ENCODE results near the gene KIFC3.
"Not testable (repeated sequence)": the region's sequence is repeated elsewhere in the genome, so short reads cannot be mapped to it uniquely, and the experiment has no call there.

Gene KIFC3

DNA sequence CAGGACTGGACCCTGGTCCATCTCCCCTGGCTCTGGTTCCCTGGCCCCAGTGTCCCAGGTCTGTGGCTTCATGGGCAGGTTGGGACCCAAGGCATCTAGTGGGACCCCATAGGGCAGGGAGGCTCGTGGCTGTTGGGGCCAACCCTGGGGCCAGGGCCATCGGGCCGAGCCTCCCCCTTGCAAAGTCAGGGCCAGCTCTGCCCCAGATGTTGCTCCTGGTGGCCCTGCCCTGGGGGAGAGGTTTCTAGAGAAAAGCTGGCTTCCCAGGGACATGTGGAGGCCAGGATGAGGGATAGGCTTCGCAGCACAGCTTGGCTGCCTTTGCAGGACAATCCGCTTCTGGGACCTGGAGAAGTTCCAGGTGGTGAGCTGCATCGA lies 50.1 kb downstream of the KIFC3 start:
- H3K36me3 Mint-ChIP-seq: peaks cover 28% of the 10 kb centered on the region
- no peak overlapping the region for H3K4me3 Mint-ChIP-seq
- H3K27me3 Mint-ChIP-seq: no peaks in the 10 kb centered on the region
- no peak for ATAC-seq
- H3K4me1 Mint-ChIP-seq: no peaks in the 10 kb centered on the region
- H3K9me3 Mint-ChIP-seq: no peaks in the 10 kb centered on the region
- H3K27ac Mint-ChIP-seq: no peak overlapping the region

DNA sequence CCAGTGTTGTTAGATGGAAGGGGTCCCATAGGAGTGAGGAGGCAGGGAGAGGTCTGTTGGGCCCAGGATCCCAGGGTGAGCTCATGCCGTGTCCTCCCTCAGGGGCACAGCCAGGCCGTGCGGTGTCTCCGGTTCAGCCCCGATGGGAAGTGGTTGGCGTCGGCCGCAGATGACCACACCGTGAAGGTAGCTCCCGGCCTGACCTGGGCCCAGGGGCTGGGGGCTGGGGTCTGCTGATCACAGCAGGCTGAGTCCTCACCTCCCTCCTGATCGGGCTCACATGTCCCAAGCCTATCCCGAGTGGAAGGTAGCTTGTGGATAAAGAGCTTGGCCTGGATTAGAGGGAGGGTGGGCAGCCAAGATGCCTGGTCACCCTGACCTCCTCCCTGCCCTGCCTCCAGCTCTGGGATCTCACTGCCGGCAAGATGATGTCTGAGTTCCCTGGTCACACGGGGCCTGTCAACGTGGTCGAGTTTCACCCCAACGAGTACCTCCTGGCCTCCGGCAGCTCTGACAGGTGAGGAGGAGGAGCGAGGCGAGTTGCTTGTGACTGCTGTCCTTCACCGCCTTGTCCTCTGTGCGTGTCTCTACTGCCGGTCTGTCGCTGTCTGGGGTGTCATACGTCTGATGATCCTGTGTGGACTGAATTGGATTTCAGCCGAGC lies 50.6 kb downstream of the KIFC3 start:
- no peak for ATAC-seq
- Mint-ChIP-seq H3K9me3 (no peaks in the 10 kb centered on the region), H3K4me1 (no peaks in the 10 kb centered on the region), H3K27ac (no peak overlapping the region), H3K27me3 (no peaks in the 10 kb centered on the region), H3K36me3 (peaks cover 32% of the 10 kb centered on the region), H3K4me3 (no peak overlapping the region)

DNA sequence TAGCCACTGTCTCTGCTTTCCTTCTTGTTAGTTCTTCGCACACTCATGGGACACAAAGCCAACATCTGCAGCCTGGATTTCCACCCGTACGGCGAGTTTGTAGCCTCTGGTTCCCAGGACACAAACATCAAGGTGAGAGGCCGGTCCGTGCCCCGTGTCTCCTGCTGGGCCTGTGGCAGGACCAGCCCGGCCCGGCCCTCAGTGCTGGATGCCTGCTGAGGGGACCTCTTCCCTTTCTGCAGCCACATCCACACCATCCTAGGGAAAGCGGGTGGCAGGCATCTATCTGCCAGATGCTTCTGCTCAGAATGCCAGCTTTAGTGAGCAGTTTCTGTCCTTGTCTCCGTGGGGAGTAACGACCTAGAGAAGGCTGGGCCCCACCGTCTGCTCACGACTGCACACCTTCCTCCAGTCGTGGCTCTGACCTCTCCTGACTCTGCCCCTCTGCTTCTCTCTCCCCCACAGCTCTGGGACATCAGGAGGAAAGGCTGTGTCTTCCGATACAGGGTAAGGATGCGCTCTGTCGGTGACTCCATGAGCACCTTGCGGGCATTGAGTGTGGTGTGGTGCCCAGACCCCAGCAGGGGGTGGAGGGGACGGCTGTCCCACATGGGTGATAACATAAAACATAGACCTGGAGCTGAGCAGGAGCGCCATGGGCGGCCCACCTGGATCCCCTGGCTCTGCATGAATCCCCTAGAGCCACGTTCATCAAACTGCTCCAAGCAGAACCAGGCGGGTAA lies 51.3 kb downstream of the KIFC3 start:
- H3K4me3 Mint-ChIP-seq: no peak overlapping the region
- H3K4me1 Mint-ChIP-seq: no peaks in the 10 kb centered on the region
- no peaks in the 10 kb centered on the region for H3K27me3 Mint-ChIP-seq
- H3K36me3 Mint-ChIP-seq: peaks cover 32% of the 10 kb centered on the region
- no peak for ATAC-seq
- H3K9me3 Mint-ChIP-seq: no peaks in the 10 kb centered on the region
- no peak overlapping the region for H3K27ac Mint-ChIP-seq

DNA sequence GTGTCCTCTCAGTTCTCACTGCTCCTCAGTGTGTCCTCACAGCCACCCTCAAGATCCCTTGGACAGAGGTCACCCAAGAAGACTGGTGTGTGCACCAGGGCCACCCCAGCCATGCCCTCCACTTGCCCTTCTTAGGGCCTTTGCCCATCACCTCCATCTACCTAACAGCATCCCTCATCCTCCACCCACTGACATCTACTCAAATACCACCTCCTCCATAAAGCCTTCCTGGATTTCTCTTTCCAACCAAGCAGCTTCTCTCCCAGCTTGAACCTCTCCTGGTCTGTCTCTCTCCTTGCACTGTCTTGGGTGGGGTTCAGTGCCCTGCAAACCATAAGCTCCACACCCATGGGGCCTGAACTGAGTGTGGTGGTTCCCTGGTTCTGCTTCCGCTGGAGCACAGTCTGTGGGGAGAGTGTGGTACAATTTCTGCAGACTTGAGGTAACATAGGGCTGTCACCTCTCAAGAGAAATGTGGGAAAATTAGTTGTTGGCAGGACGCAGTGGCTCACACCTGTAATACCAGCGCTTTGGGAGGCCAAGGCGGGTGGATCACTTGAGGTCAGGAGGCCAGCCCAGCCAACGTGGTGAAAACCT lies 52.3 kb downstream of the KIFC3 start:
- H3K27me3 Mint-ChIP-seq: no peaks in the 10 kb centered on the region
- peaks cover 29% of the 10 kb centered on the region for H3K36me3 Mint-ChIP-seq
- ATAC-seq: no peak
- no peaks in the 10 kb centered on the region for H3K9me3 Mint-ChIP-seq
- H3K27ac Mint-ChIP-seq: no peak overlapping the region
- H3K4me1 Mint-ChIP-seq: no peaks in the 10 kb centered on the region
- H3K4me3 Mint-ChIP-seq: no peak overlapping the region

DNA sequence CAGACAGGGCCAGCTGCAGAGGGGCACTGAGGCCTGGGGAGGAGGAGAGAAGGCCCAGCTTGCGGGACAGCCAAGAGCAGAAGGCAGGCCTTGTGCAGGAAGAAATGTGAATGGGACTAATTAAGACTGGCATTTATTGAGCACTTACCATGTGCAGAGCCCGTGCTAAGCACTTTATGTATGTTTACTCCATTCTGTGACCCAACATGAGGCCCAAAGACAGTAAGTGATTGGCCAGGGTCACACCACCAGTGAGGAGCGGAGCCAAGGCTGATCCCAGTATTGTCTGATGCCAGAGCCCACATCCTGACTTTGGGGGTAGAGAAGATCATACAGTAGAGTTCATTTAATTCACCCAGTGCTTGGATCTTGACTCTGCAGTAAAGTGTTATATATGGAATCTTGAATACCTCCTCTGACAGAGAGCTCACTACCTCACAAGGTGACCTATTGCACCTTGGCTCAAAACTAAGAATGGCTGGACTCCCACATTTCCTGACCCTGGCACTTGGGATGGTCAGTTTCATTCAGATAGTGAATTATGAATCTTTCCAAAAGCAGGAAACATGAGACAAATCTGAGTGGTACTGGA lies 53.1 kb downstream of the KIFC3 start:
- H3K27me3 Mint-ChIP-seq: no peaks in the 10 kb centered on the region
- H3K27ac Mint-ChIP-seq: no peak overlapping the region
- no peak overlapping the region for H3K4me3 Mint-ChIP-seq
- peaks cover 26% of the 10 kb centered on the region for H3K36me3 Mint-ChIP-seq
- H3K9me3 Mint-ChIP-seq: no peaks in the 10 kb centered on the region
- H3K4me1 Mint-ChIP-seq: no peaks in the 10 kb centered on the region
- ATAC-seq: no peak

DNA sequence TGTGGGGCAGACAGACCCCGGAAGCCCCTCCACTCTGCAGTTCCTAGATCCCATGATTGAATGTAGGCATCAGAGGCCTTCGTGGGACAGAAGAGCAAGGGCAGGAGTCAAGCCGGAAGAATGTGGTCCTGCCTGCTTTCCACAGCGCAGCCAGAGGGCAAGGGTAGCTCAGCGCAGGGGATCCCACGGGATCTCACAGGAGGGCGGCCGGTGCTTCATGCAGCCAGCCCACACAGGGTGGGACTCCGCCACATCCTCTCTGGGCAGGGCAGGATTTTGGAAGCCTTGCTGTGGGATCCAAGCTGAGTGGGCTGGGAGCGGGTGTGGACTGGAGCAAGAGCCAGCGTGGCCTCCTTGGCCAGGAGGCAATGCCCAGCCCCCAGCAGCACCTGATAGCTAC lies 53.7 kb downstream of the KIFC3 start:
- Mint-ChIP-seq H3K4me1 (no peaks in the 10 kb centered on the region), H3K9me3 (no peaks in the 10 kb centered on the region), H3K27me3 (no peaks in the 10 kb centered on the region)

DNA sequence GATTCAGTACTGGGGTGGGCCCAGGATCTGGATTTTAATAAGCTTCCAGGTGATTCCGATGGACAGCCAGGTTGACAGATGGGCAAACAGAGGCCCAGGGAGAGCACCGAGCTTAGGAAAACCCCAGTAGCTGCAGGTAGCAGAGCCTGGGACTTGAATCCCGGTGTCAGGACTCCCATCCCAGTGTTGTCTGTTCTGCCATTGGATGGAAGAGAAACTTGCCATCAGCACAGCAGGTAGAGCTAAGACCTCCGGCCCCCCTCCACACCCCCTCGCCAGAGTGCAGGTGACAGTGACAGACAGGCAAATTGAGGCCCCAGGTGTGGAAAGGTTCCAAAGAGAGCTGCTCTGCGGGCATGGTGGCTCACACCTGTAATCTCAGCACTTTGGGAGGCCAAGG lies 54.3 kb downstream of the KIFC3 start:
- H3K9me3 Mint-ChIP-seq: no peaks in the 10 kb centered on the region
- no peak overlapping the region for H3K27ac Mint-ChIP-seq
- no peak for ATAC-seq
- H3K36me3 Mint-ChIP-seq: peaks cover 23% of the 10 kb centered on the region
- H3K4me3 Mint-ChIP-seq: no peak overlapping the region
- no peaks in the 10 kb centered on the region for H3K27me3 Mint-ChIP-seq
- H3K4me1 Mint-ChIP-seq: no peaks in the 10 kb centered on the region

More for the DNA sequence above, 53.7 kb downstream of the KIFC3 start:
- ATAC-seq: no peak
- H3K27ac Mint-ChIP-seq: no peak overlapping the region
- H3K4me3 Mint-ChIP-seq: no peak overlapping the region
- H3K36me3 Mint-ChIP-seq: peaks cover 23% of the 10 kb centered on the region

DNA sequence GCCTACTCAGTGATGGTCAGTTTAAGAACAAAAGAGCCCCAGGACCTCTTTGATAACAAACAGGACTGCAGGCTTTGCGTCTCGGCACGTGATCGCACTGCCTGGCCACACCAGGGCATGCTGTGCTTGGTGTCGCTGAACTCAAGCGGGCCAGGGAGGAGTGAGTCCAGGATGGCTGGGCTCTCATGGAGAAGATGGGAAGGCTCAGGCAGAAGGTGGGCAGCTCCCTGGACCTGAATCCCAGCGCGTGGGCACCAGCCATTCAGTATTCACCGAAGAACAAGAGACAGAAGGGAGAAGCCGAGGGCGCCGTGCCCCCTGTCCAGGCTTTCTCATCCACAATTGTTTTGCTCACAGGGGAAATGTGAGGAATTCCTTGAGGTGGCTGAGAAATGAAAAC lies 54.8 kb downstream of the KIFC3 start:
- ATAC-seq: no peak
- Mint-ChIP-seq H3K36me3 (peaks cover 23% of the 10 kb centered on the region), H3K27me3 (no peaks in the 10 kb centered on the region), H3K4me1 (no peaks in the 10 kb centered on the region), H3K9me3 (no peaks in the 10 kb centered on the region), H3K27ac (no peak overlapping the region), H3K4me3 (no peak overlapping the region)

DNA sequence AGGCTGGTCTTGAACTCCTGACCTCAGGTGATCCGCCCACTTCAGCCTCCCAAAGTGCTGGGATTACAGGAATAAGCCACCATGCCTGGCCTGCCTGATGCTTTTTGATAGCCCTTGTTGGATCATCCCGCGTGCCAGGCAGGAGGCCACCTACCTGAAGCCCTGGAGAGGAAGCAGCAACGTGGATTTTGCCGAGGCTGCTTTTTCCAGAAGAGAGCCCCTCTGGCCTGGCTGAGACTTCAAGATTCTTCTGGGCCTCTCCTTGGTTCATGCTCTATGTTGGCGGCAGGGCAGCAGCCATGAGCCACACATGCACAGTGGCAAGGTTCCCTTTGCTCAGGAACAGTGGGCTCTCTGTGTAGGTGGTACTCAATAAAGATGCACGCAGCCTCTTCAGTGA lies 55.2 kb downstream of the KIFC3 start:
- H3K27me3 Mint-ChIP-seq: no peaks in the 10 kb centered on the region
- H3K4me3 Mint-ChIP-seq: no peak overlapping the region
- H3K36me3 Mint-ChIP-seq: peaks cover 22% of the 10 kb centered on the region
- ATAC-seq: no peak
- H3K9me3 Mint-ChIP-seq: no peaks in the 10 kb centered on the region
- no peak overlapping the region for H3K27ac Mint-ChIP-seq
- H3K4me1 Mint-ChIP-seq: no peaks in the 10 kb centered on the region

DNA sequence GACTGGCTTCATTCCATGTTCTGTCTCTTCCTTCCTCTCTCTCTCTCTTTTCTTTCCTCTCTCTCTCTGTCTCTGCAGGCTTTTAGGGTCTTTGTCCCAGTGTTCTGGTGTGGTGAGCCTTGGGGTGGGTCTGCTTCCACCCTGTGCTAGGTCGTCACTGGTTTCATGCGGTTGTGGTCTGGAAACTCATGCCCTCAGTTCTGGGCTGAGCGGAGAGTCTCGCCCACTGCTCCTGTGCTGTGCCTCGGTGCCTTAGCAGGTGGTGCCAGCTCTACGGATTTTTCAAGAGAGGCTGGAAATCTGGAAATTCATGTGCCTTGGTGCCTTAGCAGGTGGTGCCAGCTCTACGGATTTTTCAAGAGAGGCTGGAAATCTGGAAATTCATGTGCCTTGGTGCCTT lies 56.0 kb downstream of the KIFC3 start:
- not testable (repeated sequence) for H3K4me1 Mint-ChIP-seq, H3K27me3 Mint-ChIP-seq, ATAC-seq

DNA sequence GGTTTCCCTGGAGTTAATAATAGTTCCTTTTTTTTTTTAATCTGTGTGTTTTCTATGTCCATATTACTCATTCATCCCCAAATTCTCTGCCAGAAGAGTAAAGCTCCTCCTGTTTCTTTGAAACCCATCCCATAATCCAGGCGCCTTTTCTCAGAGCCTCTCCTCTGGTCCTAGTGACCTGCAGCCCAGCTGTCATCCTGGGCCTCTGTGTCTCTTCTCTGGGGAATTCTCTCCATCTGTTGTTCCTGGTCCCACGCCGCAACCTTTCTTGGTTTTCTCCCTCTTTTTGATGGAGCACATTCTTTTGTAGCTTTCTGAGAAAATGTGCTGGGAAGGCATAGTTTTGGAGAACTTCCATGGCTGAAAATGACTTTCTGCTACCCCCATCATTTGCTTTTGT lies 56.5 kb downstream of the KIFC3 start:
- Mint-ChIP-seq H3K27me3 (no peaks in the 10 kb centered on the region), H3K9me3 (no peaks in the 10 kb centered on the region), H3K36me3 (peaks cover 18% of the 10 kb centered on the region), H3K4me1 (no peaks in the 10 kb centered on the region), H3K4me3 (no peak overlapping the region), H3K27ac (no peak overlapping the region)
- ATAC-seq: no peak

More for the DNA sequence above, 56.0 kb downstream of the KIFC3 start:
- H3K9me3 Mint-ChIP-seq, H3K27ac Mint-ChIP-seq, H3K4me3 Mint-ChIP-seq: not testable (repeated sequence)
- peaks cover 18% of the 10 kb centered on the region for H3K36me3 Mint-ChIP-seq

DNA sequence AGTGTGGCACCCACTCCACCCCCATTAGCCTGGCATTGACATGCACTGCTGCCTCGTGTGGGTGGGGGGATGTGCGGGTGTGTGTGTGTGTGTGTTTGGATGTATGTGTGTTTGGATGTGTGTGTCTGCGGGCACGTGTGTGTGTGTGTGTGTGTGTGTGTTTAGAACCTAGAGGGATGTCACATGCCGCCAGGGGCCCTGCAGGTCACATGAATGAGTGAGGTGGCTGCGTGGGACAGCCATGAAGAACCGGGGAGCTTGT lies 57.7 kb downstream of the KIFC3 start:
- Mint-ChIP-seq H3K27ac (no peak overlapping the region), H3K9me3 (no peaks in the 10 kb centered on the region), H3K27me3 (no peaks in the 10 kb centered on the region), H3K36me3 (peaks cover 18% of the 10 kb centered on the region), H3K4me3 (no peak overlapping the region), H3K4me1 (no peaks in the 10 kb centered on the region)
- peak; percentile 18 for ATAC-seq

DNA sequence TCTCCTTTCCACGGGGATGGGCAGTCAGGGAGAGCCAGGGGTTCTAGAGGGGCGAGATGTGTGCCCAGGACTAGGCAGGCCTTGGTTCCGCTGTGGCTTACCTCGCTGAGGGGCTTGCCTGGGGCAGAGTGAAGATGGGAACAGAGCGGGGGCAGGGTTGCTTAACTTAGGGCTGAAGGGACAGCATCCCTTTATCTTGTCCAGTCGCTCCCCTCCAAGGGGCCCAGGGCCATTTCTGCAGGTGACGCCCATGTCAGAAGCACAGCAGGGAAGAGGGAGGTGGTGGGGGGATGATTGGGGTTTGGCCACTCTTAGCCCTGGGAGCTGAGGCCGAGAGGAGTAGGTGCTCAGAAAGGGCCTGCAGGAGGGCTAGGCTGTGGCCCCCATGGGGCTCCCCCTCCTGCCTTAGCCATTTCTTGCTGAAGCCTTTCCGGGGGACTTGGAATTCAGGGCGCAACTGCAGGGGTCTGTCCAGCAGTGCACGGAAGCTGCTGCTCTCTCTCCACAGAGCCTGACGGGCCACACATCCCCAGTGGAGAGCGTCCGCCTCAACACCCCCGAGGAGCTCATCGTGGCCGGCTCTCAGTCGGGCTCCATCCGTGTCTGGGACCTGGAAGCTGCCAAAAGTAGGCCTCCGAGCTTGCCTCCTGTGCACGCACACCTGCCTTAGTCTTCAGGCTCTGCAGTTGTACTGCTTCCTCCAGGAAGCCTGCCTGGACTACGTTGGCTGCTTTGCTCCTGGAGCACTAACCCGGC lies 58.2 kb downstream of the KIFC3 start:
- peaks cover 18% of the 10 kb centered on the region for H3K36me3 Mint-ChIP-seq
- no peak for ATAC-seq
- H3K4me1 Mint-ChIP-seq: no peaks in the 10 kb centered on the region
- H3K27ac Mint-ChIP-seq: no peak overlapping the region
- no peaks in the 10 kb centered on the region for H3K27me3 Mint-ChIP-seq
- H3K4me3 Mint-ChIP-seq: no peak overlapping the region
- no peaks in the 10 kb centered on the region for H3K9me3 Mint-ChIP-seq

DNA sequence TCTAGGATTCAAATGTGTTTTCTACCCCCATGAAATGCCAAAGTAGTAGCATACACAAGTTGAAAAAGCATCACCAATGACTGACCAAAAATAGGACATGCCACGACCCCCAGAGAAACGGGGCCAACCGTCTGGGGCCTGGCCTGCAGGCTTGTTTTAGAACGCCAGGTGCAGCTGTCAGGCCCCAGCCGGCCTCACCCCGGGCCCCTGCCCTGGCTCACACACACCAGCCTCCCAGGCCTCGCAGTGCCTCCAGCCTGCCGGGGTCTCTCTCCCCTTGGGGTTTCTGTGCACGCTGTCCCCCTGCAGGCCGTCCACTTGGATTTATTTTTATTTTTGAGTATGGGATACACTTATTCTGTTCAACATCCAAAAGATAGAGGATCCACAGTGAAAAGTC lies 58.8 kb downstream of the KIFC3 start:
- Mint-ChIP-seq H3K4me3 (no peak overlapping the region), H3K36me3 (peaks cover 18% of the 10 kb centered on the region), H3K4me1 (no peaks in the 10 kb centered on the region), H3K27me3 (no peaks in the 10 kb centered on the region), H3K9me3 (no peaks in the 10 kb centered on the region), H3K27ac (no peak overlapping the region)
- no peak for ATAC-seq

DNA sequence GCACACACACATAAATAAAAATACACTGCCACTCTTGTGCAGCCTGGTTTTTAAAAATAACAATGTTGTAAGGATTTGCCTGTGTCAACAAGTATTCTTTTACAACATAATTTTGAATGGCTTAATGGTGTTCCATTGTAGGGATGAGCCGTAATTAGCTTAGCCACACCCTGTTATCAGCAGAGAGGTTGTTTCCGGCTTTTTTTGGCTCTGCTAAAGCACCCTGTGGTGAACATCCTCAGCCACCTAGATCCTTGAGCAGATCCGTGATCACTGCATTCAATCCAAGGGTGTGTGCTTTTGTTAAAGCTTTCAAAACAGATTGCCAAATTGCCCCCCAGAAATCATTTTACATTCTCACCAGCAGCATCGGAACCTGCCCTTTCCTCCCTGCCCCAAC lies 59.7 kb downstream of the KIFC3 start:
- Mint-ChIP-seq H3K9me3 (no peaks in the 10 kb centered on the region), H3K27me3 (no peaks in the 10 kb centered on the region), H3K4me1 (no peaks in the 10 kb centered on the region), H3K36me3 (peaks cover 18% of the 10 kb centered on the region), H3K4me3 (no peak overlapping the region), H3K27ac (no peak overlapping the region)
- ATAC-seq: no peak
